Midbrain (tissue), 1 donor: ENCODE results near the gene RHBDF1.
"Not testable (repeated sequence)": the region's sequence is repeated elsewhere in the genome, so short reads cannot be mapped to it uniquely, and the experiment has no call there.

Experiments
- DNase-seq: peaks from one replicate; lab custom pipeline; 2025; lab: John Stamatoyannopoulos, UW

The RHBDF1 gene

GRCh38 chr16:59440-60059 is 12.9 kb downstream of the RHBDF1 start:
- DNase-seq = no peak

- no peak for DNase-seq
Measured at GRCh38 chr16:58491-59439, 13.7 kb downstream of the RHBDF1 start.

- DNase-seq = no peak
Measured at GRCh38 chr16:57711-58110, 14.7 kb downstream of the RHBDF1 start.

- no peak for DNase-seq
Measured at GRCh38 chr16:56231-56927, 16.1 kb downstream of the RHBDF1 start.

- no peak for DNase-seq
Measured at GRCh38 chr16:55571-56136, 16.8 kb downstream of the RHBDF1 start.

GRCh38 chr16:54237-54581 is 18.2 kb downstream of the RHBDF1 start:
- no peak for DNase-seq

- peak; percentile 97 for DNase-seq
Measured at GRCh38 chr16:53346-54236, 18.8 kb downstream of the RHBDF1 start, which contains the start of the genes POLR3K and SNRNP25. TSS of gene POLR3K (minus strand) at chr16:53608. CDS start at chr16:53586, 22 bp downstream. TSS of gene SNRNP25 (plus strand) at chr16:53828. CDS start at chr16:54017, 189 bp downstream.

- DNase-seq = no peak
Measured at GRCh38 chr16:50769-51591, 21.5 kb downstream of the RHBDF1 start.

- DNase-seq = no peak
Measured at GRCh38 chr16:47234-47633, 25.2 kb downstream of the RHBDF1 start.

GRCh38 chr16:46510-46909 is 25.9 kb downstream of the RHBDF1 start:
- not testable (repeated sequence) for DNase-seq

- no peak for DNase-seq
Measured at GRCh38 chr16:45454-45853, 27.0 kb downstream of the RHBDF1 start.

GRCh38 chr16:44655-45054 is 27.8 kb downstream of the RHBDF1 start:
- DNase-seq = no peak

- no peak for DNase-seq
Measured at GRCh38 chr16:43294-43693, 29.1 kb downstream of the RHBDF1 start.

GRCh38 chr16:42691-43090 is 29.7 kb downstream of the RHBDF1 start:
- no peak for DNase-seq

- DNase-seq = no peak
Measured at GRCh38 chr16:42069-42457, 30.4 kb downstream of the RHBDF1 start.

- no peak for DNase-seq
Measured at GRCh38 chr16:41439-42068, 30.9 kb downstream of the RHBDF1 start.

GRCh38 chr16:38941-39892 is 33.2 kb downstream of the RHBDF1 start:
- DNase-seq = no peak

- DNase-seq = not testable (repeated sequence)
Measured at GRCh38 chr16:38206-38605, 34.2 kb downstream of the RHBDF1 start.

- DNase-seq = no peak
Measured at GRCh38 chr16:37511-37910, 34.9 kb downstream of the RHBDF1 start.
